Neuronal stem cell (in vitro differentiated cells): ENCODE measurements around the gene EGFL8.

Source experiments
- DNase-seq: peaks from one replicate; pipeline ENCODE4 v3.0.0-alpha.2; 2013; ENCODE audit warnings: low spot score
- H2AFZ ChIP-seq: one replicate; pipeline ENCODE4 v1.6.1; 2013; ENCODE audit warnings: mild to moderate bottlenecking, low read length, inconsistent platforms
- H2AK5ac ChIP-seq: 2 replicates; pipeline ENCODE4 v1.6.1; 2013; ENCODE audit warnings: low read depth, mild to moderate bottlenecking, inconsistent platforms, low read length, moderate library complexity, mixed read lengths
- H2BK120ac ChIP-seq: 2 replicates; pipeline ENCODE4 v1.6.1; 2013; ENCODE audit warnings: low read depth, mild to moderate bottlenecking, inconsistent platforms, low read length, moderate library complexity, mixed read lengths
- H2BK12ac ChIP-seq: one replicate; pipeline ENCODE4 v1.6.1; 2013; ENCODE audit warnings: low read length, inconsistent platforms
- H2BK15ac ChIP-seq: 2 replicates; pipeline ENCODE4 v1.6.1; 2013; ENCODE audit warnings: mild to moderate bottlenecking, low read length, inconsistent platforms, mixed read lengths
- H2BK5ac ChIP-seq: one replicate; pipeline ENCODE4 v1.6.1; 2013; ENCODE audit warnings: inconsistent platforms, mild to moderate bottlenecking, low read length, moderate library complexity
- H3K14ac ChIP-seq: one replicate; pipeline ENCODE4 v1.6.1; 2013; ENCODE audit warnings: low read length, inconsistent platforms
- H3K18ac ChIP-seq: 2 replicates; pipeline ENCODE4 v1.6.1; 2013; ENCODE audit warnings: low read length, inconsistent platforms
- H3K23ac ChIP-seq: 2 replicates; pipeline ENCODE4 v1.6.1; 2013; ENCODE audit warnings: low read depth, mild to moderate bottlenecking, mixed read lengths, low read length, inconsistent platforms; ENCODE audit not compliant: poor library complexity
- H3K27ac ChIP-seq: replicated peaks from 3 replicates; pipeline ENCODE4 v1.5.1; 2013; ENCODE audit warnings: low read length, inconsistent platforms
- H3K27me3 ChIP-seq, 3 experiments: 2 replicates each; pipeline ENCODE4 v1.6.1; 2013; ENCODE audit warnings: low read length in 3 of 3, mild to moderate bottlenecking in 2 of 3, inconsistent platforms in 1 of 3, low read depth in 1 of 3, mixed read lengths in 1 of 3, moderate library complexity in 1 of 3; ENCODE audit not compliant: control insufficient read depth in 3 of 3, insufficient read depth in 3 of 3
- H3K36me3 ChIP-seq, 2 donors: replicated peaks in 1 of 2; 2 replicates each; pipeline ENCODE4 v1.6.1; 2013; ENCODE audit warnings: low read length in 2 of 2; ENCODE audit not compliant: control insufficient read depth in 2 of 2, insufficient read depth in 2 of 2
- H3K4ac ChIP-seq: 2 replicates; pipeline ENCODE4 v1.6.1; 2013; ENCODE audit warnings: inconsistent platforms, mild to moderate bottlenecking, low read length, moderate library complexity
- H3K4me1 ChIP-seq, 2 donors: 1 replicate in 1 of 2; 2 replicates in 1 of 2; pipeline ENCODE4 v1.6.1; 2013; ENCODE audit warnings: low read length in 2 of 2, low read depth in 1 of 2; ENCODE audit not compliant: control insufficient read depth in 2 of 2, insufficient read depth in 1 of 2
- H3K4me2 ChIP-seq: one replicate; pipeline ENCODE4 v1.6.1; 2013; ENCODE audit warnings: mild to moderate bottlenecking, low read length, inconsistent platforms; ENCODE audit not compliant: insufficient read depth, poor library complexity, severe bottlenecking
- H3K4me3 ChIP-seq, 2 donors: 2 replicates each; pipeline ENCODE4 v1.5.1; 2013; ENCODE audit warnings: low read length in 2 of 2, mild to moderate bottlenecking in 2 of 2, inconsistent platforms in 1 of 2, moderate library complexity in 1 of 2
- H3K79me1 ChIP-seq: one replicate; pipeline ENCODE4 v1.6.1; 2013; ENCODE audit warnings: low read depth, mild to moderate bottlenecking, inconsistent platforms, low read length, moderate library complexity
- H3K9ac ChIP-seq: one replicate; pipeline ENCODE4 v1.6.1; 2013; ENCODE audit warnings: mild to moderate bottlenecking, low read depth, low read length, inconsistent platforms; ENCODE audit not compliant: poor library complexity
- H3K9me3 ChIP-seq, 2 donors: replicated peaks in 1 of 2; 2 replicates each; pipeline versions ENCODE3 to v1.6.1; 2013; ENCODE audit warnings: low read length in 2 of 2, mild to moderate bottlenecking in 2 of 2, inconsistent platforms in 1 of 2, low read depth in 1 of 2, mixed read lengths in 1 of 2, moderate library complexity in 1 of 2; ENCODE audit not compliant: control insufficient read depth in 2 of 2, insufficient read depth in 1 of 2
- H4K8ac ChIP-seq: one replicate; pipeline ENCODE4 v1.6.1; 2013; ENCODE audit warnings: low read depth, mild to moderate bottlenecking, inconsistent platforms, low read length, moderate library complexity
- H4K91ac ChIP-seq: one replicate; pipeline ENCODE4 v1.6.1; 2013; ENCODE audit warnings: low read length, low read depth, mild to moderate bottlenecking, inconsistent platforms; ENCODE audit not compliant: poor library complexity
- WGBS, 2 donors: extraction: QIAGEN DNeasy Blood & Tissue Kit; methylation state at CpG; one replicate each; pipeline ENCODE4 v1.1.7; 2013; ENCODE audit warnings: missing lambda C conversion rate in 2 of 2, mixed read lengths in 1 of 2; ENCODE audit not compliant: insufficient read length in 2 of 2, insufficient replicate concordance in 1 of 2; ENCODE audit errors: extremely low coverage in 2 of 2; 5-methylcytosine and 5-hydroxymethylcytosine counted together

EGFL8 gene

DNA sequence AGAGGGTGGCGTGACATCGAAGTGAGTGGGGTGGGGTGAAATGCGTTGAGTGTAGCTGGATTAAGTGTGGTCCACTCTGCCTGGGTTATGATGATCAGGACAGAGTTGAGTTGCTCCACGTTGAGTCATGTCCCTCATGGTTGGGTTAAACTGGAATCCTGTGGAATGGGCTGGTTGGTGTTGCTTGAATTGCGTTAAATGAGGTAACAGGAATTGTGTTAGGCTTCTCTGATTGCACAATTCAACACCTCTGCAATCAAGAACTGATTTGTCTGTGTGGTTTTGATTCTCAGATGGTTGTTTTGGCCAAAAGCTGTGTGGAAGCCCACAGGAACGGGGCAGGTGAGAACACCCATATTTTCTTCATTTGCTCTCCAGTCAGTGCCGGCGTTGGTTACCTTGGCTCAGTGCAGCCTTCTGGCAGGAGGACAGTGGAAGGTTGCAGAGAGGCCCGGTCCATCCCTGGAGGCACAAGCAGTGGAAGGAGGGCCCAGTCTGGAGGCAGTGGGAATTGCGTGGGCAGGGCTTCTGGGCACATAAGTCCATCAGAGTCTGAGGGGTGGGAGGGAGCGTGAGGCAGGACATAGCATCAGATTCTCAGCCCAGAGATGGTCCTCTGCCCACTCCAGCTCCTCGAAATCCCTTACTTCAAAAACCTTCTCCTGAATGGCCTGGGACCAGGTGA is 47.8 kb downstream of the EGFL8 start:
- H2BK5ac ChIP-seq: no peak overlapping the region
- no peak overlapping the region for H4K91ac ChIP-seq
- no peak overlapping the region for H2BK12ac ChIP-seq
- WGBS, 2 donors: no CpG with 5 or more reads among the region's 12 CpGs
- H3K36me3 ChIP-seq: no peaks in the 10 kb centered on the region
- H2AK5ac ChIP-seq: peak overlapping the region; percentile 88
- no peak overlapping the region for H3K27ac ChIP-seq
- H3K4me3 ChIP-seq: no peak overlapping the region
- peak overlapping the region; percentile 59 for H2BK15ac ChIP-seq
- no peak for DNase-seq
- H3K9me3 ChIP-seq: no peaks in the 10 kb centered on the region
- no peak overlapping the region for H3K23ac ChIP-seq
- H3K79me1 ChIP-seq: no peaks in the 10 kb centered on the region
- peak overlapping the region; percentile 19 for H3K18ac ChIP-seq
- no peaks in the 10 kb centered on the region for H3K4me1 ChIP-seq
- H4K8ac ChIP-seq: no peak overlapping the region
- no peak overlapping the region for H3K4ac ChIP-seq
- no peak overlapping the region for H2BK120ac ChIP-seq
- H3K9ac ChIP-seq: no peak overlapping the region
- no peak overlapping the region for H3K14ac ChIP-seq
- no peak overlapping the region for H2AFZ ChIP-seq
- H3K27me3 ChIP-seq: peaks cover 0 to 18% (median 0%) of the 10 kb centered on the region in 3 experiments
- H3K4me2 ChIP-seq: no peak overlapping the region

DNA sequence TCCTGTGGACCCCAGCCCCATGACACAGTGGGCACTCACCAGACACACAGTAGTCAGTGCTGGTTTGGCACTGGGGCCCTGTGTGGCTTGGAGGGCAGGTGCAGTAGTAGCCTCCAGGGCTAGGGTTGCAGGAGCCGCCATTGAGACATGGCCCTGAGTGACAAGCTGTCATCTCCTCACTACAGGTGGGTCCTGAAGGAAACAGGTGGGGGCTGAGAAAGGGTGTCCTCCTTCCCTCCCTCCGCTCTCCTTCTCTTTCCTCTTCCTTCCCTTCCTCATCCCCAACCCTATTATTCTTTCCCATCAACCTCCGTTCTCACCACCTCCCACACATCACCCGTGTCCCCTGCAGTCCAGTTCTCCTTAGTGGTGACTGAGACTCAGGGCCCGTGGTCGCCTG is 49.3 kb downstream of the EGFL8 start:
- no peak overlapping the region for H4K91ac ChIP-seq
- DNase-seq: no peak
- peak overlapping the region; percentile 34 for H3K9ac ChIP-seq
- no peak overlapping the region for H3K14ac ChIP-seq
- H2BK12ac ChIP-seq: no peak overlapping the region
- H3K27me3 ChIP-seq: peaks cover 0 to 30% (median 0%) of the 10 kb centered on the region in 3 experiments
- no peaks in the 10 kb centered on the region for H3K79me1 ChIP-seq
- H3K4me3 ChIP-seq: peak overlapping the region in 1 of 2 donors; percentile 37
- H2AK5ac ChIP-seq: peak overlapping the region; percentile 38
- H3K23ac ChIP-seq: peak overlapping the region; percentile 14
- H3K9me3 ChIP-seq: no peaks in the 10 kb centered on the region
- no peak overlapping the region for H2AFZ ChIP-seq
- no peak overlapping the region for H2BK120ac ChIP-seq
- no peak overlapping the region for H2BK15ac ChIP-seq
- no peaks in the 10 kb centered on the region for H3K36me3 ChIP-seq
- no peaks in the 10 kb centered on the region for H3K4me1 ChIP-seq
- H3K18ac ChIP-seq: no peak overlapping the region
- no peak overlapping the region for H3K4ac ChIP-seq
- no peak overlapping the region for H2BK5ac ChIP-seq
- no peak overlapping the region for H3K27ac ChIP-seq
- WGBS, 2 donors: 100% methylated on average over 2 of the region's 6 CpGs; no CpG with 5 or more reads in 1 of the 2 donors
- no peak overlapping the region for H3K4me2 ChIP-seq
- H4K8ac ChIP-seq: no peak overlapping the region

DNA sequence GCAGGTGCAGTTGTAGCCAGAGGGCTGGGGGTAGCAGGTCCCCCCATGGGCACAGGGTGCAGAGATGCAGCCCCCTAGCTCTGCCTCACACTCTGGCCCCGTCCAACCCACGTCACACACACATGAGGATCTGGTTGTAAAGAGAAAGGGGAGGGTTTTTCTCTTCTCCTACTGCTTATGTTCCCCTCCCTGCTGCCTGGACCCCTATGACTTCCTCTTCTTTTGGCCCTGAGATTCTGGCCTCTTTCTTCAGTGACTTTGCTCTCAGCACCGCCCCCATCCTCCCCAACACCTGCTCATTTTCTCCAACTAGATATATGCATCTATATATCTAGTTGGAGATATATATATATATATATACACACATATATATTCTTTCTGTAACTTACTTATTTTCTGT is 49.7 kb downstream of the EGFL8 start:
- H4K8ac ChIP-seq: no peak overlapping the region

DNA sequence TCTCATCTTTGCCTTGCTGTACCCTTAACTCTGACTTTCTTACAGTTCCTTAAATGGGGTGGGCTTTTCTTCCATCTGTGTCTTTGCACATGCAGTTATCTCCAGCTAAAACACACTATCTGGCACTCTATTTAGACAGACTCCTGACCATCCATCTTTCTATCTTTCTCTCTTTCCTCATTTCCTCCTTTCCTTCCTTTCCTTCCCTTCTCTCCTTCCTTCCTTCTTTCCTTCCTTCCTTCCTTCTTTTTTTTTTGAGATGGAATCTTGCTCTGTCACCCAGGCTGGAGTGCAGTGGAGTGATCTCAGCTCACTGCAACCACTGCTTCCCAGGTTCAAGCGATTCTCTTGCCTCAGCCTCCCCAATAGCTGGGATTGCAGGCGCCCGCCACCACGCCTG is 51.2 kb downstream of the EGFL8 start:
- H4K91ac ChIP-seq: no peak overlapping the region
- H3K4ac ChIP-seq: no peak overlapping the region
- H3K4me1 ChIP-seq: no peaks in the 10 kb centered on the region
- WGBS, 2 donors: no CpG with 5 or more reads among the region's 4 CpGs
- H3K23ac ChIP-seq: no peak overlapping the region
- peaks cover 0 to 37% (median 0%) of the 10 kb centered on the region in 3 experiments for H3K27me3 ChIP-seq
- H3K4me2 ChIP-seq: no peak overlapping the region
- no peak overlapping the region for H2BK15ac ChIP-seq
- no peak overlapping the region for H2AK5ac ChIP-seq
- no peak overlapping the region for H2AFZ ChIP-seq
- H3K79me1 ChIP-seq: no peaks in the 10 kb centered on the region
- no peak for DNase-seq
- no peak overlapping the region for H3K18ac ChIP-seq
- H3K36me3 ChIP-seq: no peaks in the 10 kb centered on the region
- H2BK5ac ChIP-seq: no peak overlapping the region
- H4K8ac ChIP-seq: no peak overlapping the region
- H3K9me3 ChIP-seq: no peaks in the 10 kb centered on the region
- H2BK12ac ChIP-seq: no peak overlapping the region
- H3K4me3 ChIP-seq: no peak overlapping the region
- H3K9ac ChIP-seq: no peak overlapping the region
- no peak overlapping the region for H2BK120ac ChIP-seq
- no peak overlapping the region for H3K27ac ChIP-seq
- H3K14ac ChIP-seq: no peak overlapping the region

More for the DNA sequence above, 49.7 kb downstream of the EGFL8 start:
- DNase-seq: no peak
- Histone ChIP-seq H3K4ac (no peak overlapping the region), H3K79me1 (no peaks in the 10 kb centered on the region), H3K4me2 (no peak overlapping the region), H3K9me3 (no peaks in the 10 kb centered on the region), H2BK15ac (no peak overlapping the region), H3K9ac (peak overlapping the region; percentile 12), H2BK120ac (no peak overlapping the region), H3K18ac (peak overlapping the region; percentile 52), H3K4me3 (no peak overlapping the region), H3K23ac (peak overlapping the region; percentile 14), H2AK5ac (no peak overlapping the region), H3K27me3 (peaks cover 0 to 30% (median 0%) of the 10 kb centered on the region in 3 experiments), H4K91ac (no peak overlapping the region), H2BK5ac (no peak overlapping the region), H3K4me1 (no peaks in the 10 kb centered on the region), H2BK12ac (no peak overlapping the region), H3K27ac (no peak overlapping the region), H2AFZ (no peak overlapping the region), H3K36me3 (no peaks in the 10 kb centered on the region), H3K14ac (no peak overlapping the region)
- WGBS, 2 donors: no CpG with 5 or more reads among the region's 3 CpGs
